ENCODE measurements around the gene ZDHHC19. TPM values are rescaled to one million over a fixed set of nuclear protein-coding genes. Genes with fewer than 3 reads are reported as not detected.
"Not testable (repeated sequence)": the region's sequence is repeated elsewhere in the genome, so short reads cannot be mapped to it uniquely, and the experiment has no call there.

The ZDHHC19 gene
- total RNA-seq, 1 experiment from 2014 or later, result not detected

DNA sequence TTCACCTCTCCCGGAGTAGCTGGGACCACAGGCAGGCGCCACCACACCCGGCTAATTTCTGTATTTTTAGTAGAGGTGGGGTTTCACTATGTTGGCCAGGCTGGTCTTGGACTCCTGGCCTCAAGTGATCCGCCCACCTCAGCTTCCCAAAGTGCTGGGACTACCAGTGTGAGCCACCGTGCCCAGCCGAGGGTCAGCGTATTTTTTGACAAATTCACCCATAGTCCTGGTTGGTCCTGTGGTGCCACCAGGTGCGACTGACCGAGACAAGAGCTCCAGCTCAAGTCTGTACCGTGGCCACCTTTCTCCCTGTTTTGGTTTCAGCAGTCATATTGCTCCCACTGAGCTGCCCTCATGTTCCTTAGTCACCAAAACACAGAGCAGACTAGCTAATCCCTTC, 13.9 kb upstream of the ZDHHC19 start:
- DNase-seq (ENCODE audit: low read depth), result no peak

DNA sequence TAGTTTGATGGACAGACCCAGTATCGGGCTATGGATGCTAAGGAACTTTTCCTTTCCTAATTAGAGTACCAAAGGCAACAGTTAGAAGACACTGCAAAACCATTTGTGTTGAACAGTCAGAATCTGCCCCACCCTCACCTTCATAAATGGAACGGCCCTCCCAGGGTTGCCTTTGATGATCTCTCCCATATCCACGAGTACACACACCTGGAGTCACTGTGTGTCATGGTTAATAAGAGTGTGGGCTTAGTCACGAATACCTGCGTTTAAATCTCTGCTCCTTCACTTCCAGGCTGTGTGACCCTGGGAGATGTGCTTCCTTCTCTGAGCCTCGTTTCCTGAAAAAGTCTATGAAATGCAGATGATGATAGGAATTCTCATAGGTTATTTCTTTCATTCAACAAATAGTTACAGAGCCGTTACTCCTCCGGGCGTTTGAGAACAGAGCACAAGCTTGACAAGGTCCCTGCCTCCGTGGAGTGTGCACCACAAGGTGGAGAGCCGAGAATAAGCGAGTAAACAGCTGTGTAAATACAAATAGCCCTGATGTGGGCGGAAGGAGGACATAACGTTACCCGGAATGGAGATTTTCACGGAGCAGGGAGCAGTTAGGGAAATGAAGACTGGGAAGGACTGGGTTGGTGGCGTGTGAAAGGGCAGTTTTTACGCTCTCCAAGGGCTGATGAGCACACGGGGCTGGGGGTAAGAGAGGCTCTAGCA, 11.8 kb upstream of the ZDHHC19 start:
- DNase-seq (ENCODE audit: low read depth), result no peak

DNA sequence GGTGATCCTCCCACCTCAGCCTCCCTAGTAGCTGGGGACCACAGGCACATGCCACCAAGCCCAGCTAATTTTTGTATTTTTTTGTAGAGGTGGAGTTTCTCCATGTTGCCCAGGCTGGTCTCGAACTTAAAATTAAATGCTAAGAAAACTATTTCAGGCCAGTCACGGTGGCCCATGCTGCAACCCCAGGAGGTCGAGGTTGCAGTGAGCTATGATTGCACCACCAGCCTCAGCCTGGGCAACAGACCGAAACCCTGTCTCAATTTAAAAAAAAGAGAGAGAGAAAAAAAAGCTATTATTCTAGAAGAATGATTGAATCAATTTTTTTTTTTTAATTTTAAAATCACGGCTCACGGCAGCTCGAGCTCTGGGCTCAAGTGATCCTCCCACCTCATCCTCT, 9.8 kb upstream of the ZDHHC19 start:
- DNase-seq (ENCODE audit: low read depth), result no peak

DNA sequence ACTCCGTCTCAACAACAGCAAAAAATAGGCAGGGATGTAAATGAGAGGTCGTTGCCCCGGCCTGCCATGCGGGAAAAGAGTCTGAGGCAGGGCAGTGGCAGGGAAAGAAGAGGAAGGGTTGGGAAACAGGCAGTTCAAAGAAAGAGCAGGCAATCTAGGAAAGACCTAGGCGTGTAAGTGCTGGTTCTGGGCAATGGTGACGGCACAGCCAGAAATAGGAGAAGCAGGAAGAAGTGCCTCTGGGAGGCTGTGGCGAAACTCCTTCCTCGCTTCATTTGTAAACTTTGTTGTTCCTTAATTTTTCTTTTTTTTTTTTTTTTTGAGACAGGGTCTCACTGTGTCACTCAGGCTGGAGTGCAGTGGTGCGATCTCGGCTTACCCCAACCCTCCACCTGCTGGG, 9.4 kb upstream of the ZDHHC19 start:
- DNase-seq (ENCODE audit: low read depth), result no peak

DNA sequence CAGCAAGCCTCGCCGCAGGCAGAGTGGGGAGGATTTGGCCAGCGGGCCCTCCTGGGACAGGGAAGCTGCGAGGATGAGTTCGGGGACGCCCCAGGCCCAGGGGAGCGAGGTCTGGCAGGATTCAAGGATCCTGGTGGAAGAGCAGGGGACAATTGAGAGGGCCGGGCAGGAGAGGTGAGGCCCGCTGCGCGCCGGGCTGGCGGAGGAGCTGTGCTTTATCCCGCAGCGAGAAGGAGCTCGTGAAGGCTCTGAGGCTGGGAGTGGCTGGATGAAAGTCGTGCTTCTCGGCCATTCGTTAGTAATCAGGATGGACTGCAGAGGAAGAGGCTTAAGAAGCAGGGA, 8.7 kb upstream of the ZDHHC19 start:
- DNase-seq (ENCODE audit: low read depth), result no peak

DNA sequence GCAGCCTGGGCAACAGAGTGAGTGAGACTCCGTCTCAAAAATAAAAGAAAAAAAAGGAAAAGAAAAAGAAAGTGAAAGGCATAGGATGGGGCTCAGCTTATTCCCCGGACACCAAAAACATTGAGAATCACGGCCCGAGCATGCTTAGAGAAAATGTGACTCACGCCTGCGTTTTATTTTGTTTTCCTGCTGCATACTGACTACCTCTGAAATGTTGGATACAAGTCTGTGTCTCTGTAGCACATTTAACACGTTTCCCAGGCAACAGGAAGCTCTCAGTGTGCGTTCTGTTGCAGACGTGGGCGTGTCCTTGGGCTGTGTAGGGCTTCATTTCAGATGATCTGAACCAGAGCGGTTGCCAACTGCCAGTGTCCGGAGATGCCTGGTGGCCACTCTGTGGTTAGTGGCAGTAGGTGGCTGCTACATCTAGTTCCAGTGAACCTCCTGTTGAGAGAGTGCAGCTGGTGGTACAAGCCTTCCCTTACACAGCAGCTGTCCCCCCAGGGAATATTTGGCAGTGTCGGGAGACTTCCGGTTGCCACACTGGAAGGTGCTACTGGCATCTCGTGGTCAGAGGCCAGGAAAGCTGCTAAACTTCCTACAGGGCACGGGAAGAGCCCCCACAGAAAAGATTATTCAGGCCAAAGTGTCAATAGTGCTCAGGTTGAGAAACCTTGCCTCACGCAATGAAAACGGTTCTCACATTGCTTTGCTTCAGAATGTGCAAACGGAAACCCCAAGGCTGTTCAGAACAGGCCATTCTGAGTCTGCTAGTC, 8.2 kb upstream of the ZDHHC19 start:
- DNase-seq (ENCODE audit: low read depth), result peak; percentile 72

DNA sequence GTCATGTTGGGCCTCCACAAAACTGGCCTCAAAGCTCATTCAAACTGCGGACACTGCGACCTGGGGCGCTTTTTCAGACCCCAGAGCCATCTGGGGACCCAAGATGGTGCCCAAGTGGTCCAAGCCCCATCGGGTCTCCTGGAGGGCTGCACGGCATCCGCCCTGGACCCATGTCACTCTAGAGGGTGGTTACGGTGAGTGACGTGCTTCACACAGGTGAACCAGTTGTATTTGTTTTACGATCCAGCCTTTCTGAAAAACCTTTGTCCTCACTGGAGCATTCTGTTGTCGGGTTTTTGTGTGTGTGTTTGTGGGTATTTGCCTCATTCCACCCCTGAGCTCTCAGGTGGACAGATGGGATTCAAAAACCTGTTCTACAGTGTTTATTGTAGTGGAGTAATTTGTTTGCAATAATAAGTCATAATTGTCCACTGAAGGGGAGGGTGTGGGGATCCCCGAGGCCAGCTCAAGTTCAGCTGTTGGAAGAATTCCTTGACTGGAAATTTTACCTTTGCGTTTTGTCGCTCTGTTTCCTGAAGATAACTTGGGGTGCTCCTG, 7.0 kb upstream of the ZDHHC19 start:
- no peak for DNase-seq (ENCODE audit: low read depth)

DNA sequence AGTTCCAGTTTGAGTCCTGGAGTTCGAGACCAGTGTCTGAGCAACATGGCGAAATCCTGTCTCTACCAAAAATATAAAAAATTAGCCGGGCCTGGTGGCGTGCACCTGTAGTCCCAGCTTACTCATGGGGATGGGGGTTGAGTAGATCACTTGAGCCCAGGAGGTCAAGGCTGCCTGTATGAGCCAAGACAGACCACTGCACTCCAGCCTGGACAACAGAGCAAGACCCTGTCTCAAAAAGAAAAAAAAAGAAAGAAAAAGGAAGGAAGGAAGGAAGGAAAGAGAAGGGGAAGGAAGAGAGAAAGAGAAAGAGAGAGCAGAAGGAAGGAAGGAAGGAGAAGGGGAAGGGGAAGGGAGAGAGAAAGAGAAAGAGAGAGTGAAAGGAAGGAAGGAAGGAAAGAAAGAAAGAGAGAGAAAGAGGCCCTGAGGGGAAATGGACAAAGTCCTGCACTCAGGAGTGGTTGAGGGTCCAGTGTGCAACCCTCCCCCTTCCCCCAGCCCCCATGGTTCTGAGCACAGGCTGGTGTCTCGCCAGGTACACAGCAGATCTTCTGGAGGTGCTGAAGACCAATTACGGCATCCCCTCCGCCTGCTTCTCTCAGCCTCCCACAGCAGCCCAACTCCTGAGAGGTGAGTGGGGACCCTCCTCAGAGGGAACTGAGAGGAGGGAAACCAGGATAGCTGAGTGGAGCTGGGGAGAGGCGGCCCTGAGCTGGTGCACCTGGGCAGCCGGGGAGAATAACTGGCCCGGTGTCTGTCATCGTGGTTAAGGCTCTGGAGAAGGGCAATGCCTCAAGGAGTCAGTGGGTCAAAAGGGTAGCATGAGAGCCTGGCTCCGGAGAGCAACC, 6.3 kb upstream of the ZDHHC19 start:
- DNase-seq (ENCODE audit: low read depth), result no peak

DNA sequence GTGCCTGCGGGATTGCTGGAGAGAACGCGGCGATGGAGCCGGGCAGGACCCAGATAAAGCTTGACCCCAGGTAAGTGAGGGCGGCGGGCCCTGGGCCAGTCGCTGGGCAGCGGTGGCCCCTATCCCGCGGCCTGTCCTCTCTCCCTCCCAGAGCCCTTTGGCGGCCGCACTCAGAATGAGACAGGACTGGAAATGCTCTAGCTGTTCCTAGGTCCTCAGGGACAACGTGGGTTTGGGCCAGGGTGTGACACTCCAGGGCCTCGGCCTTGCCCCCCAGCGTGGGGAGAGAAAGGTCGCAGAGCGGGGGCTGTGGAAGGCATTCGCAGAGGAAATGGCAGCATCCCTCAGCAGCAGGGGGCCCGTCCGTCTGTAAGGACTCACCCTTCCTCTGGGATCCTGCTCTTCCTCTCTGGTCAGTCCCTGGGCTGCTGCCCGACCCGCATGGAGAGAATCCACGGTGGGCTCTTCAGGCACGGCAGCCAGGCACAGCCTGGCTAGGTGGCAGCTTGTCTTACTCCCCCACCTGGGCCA, 5.5 kb upstream of the ZDHHC19 start:
- no peak for DNase-seq (ENCODE audit: low read depth)

DNA sequence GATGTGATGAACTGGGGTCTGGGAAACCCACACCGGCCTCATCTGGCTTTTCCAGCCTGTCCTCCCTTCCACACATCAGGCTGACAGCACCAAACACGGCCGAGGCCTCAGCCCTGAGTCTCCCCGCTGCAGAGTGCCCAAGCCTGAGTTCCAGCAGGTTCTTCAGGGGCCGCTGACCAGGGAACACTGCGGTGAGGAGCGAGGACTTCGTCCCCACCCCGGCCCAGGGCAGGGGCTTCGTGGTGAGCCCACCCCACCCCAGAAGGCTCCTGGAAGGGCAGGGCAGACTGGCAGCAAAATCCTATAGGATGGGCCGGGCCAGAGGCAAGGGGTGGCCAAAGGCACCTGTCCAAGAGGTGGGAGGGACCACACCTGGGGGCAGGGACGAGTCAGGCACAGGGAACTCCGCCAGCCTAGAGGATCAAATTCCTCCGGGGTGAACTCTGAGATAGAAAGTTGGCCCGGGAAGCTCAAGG, 4.9 kb upstream of the ZDHHC19 start, which contains the start of gene SLC51A:
Gene SLC51A (plus strand): TSS at position 446 of the 476 bp plus-strand sequence. CDS start 179 bp downstream, outside the sequence.
- DNase-seq (ENCODE audit: low read depth), result no peak

DNA sequence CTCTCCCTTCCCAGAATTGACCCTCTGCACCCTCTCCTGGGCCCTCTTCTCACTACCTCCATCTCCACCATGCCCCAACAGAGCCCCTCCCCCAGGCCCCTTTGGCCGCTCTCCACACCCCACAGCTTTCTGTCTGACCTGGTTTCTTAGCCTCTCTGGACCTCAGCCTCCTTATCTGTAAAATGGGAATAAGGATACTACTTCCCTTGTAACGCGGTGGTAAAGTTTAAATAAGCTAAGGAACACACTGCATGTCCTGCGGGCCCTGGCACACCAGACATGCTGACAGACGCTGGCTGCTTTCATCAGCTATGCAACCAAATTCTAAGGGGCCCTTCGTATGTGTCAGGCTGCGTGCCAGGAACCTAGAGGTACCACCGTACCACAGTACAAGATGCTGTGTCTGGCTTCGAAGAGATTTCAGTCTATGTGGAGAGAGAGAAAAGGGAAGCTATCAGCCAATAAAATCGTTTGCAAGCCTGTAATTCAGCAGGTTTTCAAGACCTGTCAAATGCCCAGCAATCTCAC, 4.4 kb upstream of the ZDHHC19 start:
- DNase-seq (ENCODE audit: low read depth), result no peak

DNA sequence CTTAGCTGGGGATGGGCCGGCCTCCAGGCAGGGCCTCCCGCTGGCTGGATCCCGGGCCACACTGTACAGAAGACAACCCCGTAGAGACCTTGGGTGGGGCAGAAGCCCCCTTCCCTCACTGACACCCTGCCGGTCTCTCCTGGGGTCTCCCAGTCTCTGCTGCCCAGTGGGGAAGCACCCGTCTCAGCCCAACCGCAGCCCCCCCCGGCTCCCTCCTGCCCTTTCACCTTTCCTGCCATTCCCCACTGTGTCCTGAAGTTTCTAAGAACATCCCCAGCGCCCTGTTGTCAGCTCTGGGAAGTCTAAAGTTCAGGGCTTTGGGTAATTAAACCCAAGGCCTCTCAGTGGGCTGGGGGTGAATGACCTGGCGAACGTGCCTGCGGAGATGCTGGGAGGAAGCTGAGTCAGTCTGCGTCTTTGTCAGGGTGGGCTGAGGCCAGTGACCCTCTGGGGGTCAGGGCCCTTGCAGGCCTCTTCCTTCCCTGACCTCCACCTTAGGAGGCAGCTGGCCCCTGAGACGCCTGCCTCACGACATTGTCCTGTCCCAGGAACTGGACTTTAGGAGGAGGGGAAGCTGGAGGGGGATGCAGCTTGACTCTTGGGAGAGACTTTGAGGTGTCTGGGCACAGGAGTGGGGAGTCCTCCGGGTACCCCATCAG, 3.7 kb upstream of the ZDHHC19 start:
- no peak for DNase-seq (ENCODE audit: low read depth)

DNA sequence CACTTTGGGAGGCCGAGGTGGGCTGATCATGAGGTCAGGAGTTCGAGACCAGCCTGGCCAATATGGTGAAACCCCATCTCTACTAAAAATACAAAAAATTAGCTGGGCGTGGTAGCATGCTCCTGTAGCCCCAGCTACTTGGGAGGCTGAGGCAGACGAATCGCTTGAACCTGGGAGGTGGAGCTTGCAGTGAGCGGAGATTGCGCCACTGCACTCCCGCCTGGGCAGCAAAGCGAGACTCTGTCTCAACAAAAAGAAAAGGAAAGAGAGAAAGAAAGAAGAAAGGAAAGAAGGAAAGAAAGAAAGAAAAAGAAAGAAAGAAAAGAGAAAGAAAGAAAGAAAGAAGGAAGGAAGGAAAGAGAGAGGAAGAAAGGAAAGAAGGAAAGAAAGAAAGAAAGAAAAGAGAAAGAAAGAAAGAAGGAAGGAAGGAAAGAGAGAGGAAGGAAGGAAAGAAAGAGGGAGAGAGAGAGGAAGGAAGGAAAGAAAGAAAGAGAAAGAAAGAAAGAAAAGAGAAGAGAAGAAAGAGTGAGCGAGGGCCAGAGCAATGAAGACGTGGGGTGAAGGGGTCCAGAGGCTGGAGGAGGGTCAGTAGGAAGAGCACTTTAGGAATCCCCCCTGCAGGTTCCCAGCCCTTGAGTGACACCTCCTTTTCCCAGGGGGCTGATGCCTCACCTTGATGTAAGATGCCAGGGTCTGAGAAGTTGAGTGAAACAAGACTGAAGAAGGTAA, 1.1 kb downstream of the ZDHHC19 start:
- not testable (repeated sequence) for DNase-seq (ENCODE audit: low read depth)

DNA sequence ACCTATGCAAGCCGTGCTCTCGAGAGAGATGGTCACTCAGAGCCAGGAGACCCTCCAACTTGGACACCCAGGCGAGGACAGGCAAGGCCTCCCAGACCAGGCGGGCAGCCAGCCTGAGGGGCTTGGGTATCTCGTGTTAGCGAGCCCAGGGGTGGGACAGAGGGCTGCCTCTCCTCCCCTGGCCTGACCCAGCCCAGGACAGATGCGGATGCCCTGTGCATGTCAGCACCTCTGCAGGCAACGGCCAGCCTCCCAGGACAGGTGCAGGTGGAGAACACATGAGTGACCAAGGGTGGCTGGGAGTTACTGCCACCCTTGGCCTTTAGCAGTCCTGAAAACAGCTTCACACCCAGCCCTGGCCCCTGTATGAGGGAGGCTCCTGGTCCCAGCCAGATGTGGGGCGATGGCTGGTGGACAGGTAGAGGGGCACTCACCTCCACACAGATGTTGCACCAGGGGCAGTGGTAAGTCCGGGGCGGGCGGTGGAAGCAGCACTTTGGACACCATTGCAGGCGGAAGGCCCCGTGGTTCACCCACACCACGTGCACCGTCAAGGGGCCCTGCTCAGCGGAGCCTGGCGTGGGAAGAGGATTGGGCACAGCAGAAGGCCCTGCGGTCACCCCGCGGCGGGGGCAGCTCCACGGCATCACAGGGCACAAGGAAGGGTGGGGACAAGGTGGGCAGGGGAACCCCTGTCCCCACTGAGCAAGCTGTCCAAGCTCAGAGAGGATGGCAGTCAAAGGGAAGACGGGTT, 2.1 kb downstream of the ZDHHC19 start:
- no peak for DNase-seq (ENCODE audit: low read depth)

DNA sequence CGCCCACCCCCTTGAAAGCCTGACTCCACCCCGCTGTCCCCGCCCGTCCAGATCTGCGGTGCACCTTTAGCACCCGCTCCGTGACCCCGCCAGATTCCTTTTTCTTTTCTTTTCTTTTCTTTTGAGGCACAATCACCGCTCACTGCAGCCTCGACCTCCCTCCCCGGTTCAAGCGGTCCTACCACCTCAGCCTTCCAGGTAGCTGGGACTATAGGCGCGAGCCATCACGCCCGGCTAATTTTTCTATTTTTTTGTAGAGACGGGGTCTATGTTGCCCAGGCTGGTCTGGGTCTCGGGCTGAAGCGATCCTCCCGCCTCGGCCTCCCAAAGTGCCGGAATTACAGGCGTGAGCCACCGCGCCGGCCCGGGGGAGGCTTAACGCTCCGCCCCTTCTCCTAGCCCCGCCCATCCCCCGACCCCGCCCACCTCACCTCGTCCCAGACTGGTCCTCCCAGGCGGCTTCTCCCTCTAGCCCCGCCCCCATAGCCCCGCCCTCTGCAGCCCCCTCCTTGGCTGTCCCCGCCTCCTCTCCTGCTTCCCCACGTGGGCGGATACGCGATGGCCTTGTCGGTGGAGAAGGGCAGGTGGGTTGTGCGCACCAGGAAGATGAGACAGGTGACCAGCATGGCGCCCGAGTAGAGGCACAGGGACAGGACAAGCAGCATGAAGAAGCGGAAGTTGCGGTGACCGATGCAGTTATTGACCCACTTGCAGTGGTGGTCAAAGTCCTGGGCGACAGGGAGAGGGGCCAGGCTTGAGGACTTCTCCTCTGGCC, 3.2 kb downstream of the ZDHHC19 start:
- DNase-seq (ENCODE audit: low read depth), result no peak

DNA sequence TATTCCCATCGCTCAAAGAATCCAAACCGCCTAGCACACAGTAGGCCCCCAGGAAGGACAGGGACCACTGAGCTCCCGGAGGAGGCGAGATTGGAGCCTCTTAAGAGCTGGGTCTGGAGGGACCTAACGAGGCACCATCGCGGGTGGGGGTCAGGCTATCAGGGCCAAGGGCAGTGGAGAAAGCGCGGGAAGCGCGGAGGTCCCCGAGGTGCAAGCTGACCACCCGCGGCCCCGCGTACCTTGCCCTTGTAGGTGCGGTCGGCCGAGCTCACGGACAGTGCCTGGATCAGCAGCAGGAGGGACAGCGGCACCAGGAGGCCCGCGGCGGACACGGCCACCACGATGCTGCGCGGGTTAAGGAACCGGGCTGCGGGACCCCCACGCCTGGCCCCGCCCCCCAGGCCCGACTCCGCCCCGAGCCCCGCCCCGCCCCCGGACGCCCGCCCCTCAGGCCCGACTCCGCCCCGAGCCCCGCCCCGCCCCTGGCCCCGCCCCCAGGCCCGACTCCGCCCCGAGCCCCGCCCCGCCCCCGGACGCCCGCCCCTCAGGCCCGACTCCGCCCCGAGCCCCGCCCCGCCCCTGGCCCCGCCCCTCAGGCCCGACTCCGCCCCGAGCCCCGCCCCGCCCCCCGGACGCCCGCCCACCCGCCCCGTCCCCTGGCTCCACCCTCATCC, 3.9 kb downstream of the ZDHHC19 start:
- DNase-seq (ENCODE audit: low read depth), result no peak

DNA sequence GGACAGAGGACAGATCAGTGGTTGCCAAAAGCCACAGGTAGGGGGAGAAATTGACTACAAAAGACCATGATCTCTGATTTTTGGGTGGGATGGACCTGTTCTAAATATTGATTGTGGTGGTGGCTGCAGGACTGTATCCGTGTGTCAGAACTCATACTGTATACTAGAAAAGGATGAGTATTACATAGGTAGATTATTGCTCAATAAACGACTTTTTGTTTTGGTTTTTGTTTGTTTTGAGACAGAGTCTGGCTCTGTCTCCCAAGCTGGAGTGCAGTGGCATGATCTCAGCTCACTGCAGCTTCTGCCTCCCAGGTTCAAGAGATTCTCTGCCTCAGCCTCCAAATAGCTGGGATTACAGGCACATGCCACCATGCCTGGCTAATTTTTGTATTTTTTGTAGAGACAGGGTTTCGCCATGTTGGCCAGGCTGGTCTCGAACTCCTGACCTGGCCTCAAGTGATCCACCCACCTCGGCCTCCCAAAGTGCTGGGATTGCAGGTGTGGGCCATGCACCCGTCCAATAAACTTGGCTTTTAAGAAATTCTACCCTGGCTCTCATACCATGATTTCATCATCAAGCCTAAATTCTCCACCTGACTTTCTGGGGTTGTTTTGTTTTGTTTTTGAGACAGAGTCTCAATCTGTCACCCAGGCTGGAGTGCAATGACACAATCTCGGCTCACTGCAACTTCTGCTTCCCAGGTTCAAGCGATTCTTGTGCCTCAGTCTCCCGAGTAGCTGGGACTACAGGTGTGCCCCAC, 5.6 kb downstream of the ZDHHC19 start:
- DNase-seq (ENCODE audit: low read depth), result not testable (repeated sequence)

All from Daoy (cell line).